Measurements from ENCODE around the gene TAL1. TPM values are rescaled to one million over a fixed set of nuclear protein-coding genes. Genes with fewer than 3 reads are reported as not detected.

Gene TAL1
- total and polyA plus RNA-seq, 2 of the 13 experiments (the other 11 are each of a cell fraction or from before 2014, with no cell fraction given), result 0.05 TPM; not detected in 1

DNA sequence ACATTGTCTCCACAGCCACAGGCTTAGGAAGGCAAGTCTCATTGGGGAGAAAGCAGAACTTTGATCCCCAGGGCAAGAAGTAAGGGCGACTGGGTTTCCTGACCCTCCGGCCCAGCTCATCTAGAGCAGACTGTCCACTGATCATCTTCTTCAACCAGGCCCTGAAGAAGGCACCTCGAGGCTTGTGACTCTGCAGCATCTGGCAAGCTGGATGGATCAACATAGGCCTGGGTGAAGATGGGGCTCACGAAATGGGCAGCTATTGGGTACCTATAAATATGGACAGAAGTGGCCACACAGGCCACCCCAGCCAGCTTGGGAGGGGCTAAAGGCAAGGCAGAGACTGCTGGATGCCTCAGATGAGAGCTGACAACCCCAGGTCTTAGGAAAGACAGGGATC lies 13.0 kb downstream of the TAL1 start:
- WGBS (ENCODE audit: low lambda C conversion rate), result 0% methylated on average over 2 of the region's 4 CpGs
- POLR2A ChIA-PET, result no interaction called here
- CTCF ChIA-PET (ENCODE audit: low intra/inter-chr PET ratio, low total read pairs), result no interaction called here

More for the DNA sequence above, 13.0 kb downstream of the TAL1 start:
- no peaks in the 10 kb centered on the region for H3K79me2 ChIP-seq (ENCODE audit: insufficient read depth, low read length)
- H4K20me1 ChIP-seq (ENCODE audit: insufficient read depth, low read length), result no peaks in the 10 kb centered on the region
- H3K36me3 ChIP-seq (replicated peaks in 1 of 2; ENCODE audit: control insufficient read depth in 1 of 2, insufficient read depth in 2 of 2, low read length in 2 of 2), result no peaks in the 10 kb centered on the region
- in situ Hi-C loops (cut with HindIII; ENCODE audit: extremely low pct_ligation_motif_present, low pct_unique_long_range_greater_than_20kb) (no loop called here), intact Hi-C loops (cut with micrococcal nuclease; ENCODE audit: unreplicated experiment) (no loop called here)
- peaks cover 0 to 56% of the 10 kb centered on the region in 2 experiments; a peak in 4 of 5 replicates for H3K27me3 ChIP-seq (ENCODE audit: control insufficient read depth in 1 of 2, insufficient read depth in 2 of 2, low read length in 2 of 2)
- DNase-seq (ENCODE audit: low spot score), result no peak
- H3K9ac ChIP-seq (ENCODE audit: insufficient read depth, low read depth, low read length), result no peak overlapping the region
- FAIRE-seq, result no peak
- H3K4me1 ChIP-seq (ENCODE audit: insufficient read depth, low read length), result peaks cover 31% of the 10 kb centered on the region
- no peaks in the 10 kb centered on the region for H3K9me3 ChIP-seq (ENCODE audit: low read length)
- no peak overlapping the region for H3K4me3 ChIP-seq (replicated peaks in 1 of 3; ENCODE audit: insufficient read depth in 1 of 3, low read depth in 2 of 3, low read length in 3 of 3)
- no peak overlapping the region for H3K27ac ChIP-seq (ENCODE audit: extremely low read length, insufficient read depth, low read length)
- no peak for ATAC-seq
- H3K4me2 ChIP-seq (ENCODE audit: low read depth, low read length), result no peak overlapping the region
- TF ChIP-seq, protein P1, sequence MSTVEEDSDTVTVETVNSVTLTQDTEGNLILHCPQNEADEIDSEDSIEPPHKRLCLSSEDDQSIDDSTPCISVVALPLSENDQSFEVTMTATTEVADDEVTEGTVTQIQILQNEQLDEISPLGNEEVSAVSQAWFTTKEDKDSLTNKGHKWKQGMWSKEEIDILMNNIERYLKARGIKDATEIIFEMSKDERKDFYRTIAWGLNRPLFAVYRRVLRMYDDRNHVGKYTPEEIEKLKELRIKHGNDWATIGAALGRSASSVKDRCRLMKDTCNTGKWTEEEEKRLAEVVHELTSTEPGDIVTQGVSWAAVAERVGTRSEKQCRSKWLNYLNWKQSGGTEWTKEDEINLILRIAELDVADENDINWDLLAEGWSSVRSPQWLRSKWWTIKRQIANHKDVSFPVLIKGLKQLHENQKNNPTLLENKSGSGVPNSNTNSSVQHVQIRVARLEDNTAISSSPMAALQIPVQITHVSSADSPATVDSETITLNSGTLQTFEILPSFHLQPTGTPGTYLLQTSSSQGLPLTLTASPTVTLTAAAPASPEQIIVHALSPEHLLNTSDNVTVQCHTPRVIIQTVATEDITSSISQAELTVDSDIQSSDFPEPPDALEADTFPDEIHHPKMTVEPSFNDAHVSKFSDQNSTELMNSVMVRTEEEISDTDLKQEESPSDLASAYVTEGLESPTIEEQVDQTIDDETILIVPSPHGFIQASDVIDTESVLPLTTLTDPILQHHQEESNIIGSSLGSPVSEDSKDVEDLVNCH (CRISPR knock-in tag; IDR thresholded peaks at IDR 0.05), result no peak
- TF ChIP-seq MTF1 (CRISPR knock-in tag; IDR thresholded peaks at IDR 0.05), result no peak
- TF ChIP-seq, protein P2, sequence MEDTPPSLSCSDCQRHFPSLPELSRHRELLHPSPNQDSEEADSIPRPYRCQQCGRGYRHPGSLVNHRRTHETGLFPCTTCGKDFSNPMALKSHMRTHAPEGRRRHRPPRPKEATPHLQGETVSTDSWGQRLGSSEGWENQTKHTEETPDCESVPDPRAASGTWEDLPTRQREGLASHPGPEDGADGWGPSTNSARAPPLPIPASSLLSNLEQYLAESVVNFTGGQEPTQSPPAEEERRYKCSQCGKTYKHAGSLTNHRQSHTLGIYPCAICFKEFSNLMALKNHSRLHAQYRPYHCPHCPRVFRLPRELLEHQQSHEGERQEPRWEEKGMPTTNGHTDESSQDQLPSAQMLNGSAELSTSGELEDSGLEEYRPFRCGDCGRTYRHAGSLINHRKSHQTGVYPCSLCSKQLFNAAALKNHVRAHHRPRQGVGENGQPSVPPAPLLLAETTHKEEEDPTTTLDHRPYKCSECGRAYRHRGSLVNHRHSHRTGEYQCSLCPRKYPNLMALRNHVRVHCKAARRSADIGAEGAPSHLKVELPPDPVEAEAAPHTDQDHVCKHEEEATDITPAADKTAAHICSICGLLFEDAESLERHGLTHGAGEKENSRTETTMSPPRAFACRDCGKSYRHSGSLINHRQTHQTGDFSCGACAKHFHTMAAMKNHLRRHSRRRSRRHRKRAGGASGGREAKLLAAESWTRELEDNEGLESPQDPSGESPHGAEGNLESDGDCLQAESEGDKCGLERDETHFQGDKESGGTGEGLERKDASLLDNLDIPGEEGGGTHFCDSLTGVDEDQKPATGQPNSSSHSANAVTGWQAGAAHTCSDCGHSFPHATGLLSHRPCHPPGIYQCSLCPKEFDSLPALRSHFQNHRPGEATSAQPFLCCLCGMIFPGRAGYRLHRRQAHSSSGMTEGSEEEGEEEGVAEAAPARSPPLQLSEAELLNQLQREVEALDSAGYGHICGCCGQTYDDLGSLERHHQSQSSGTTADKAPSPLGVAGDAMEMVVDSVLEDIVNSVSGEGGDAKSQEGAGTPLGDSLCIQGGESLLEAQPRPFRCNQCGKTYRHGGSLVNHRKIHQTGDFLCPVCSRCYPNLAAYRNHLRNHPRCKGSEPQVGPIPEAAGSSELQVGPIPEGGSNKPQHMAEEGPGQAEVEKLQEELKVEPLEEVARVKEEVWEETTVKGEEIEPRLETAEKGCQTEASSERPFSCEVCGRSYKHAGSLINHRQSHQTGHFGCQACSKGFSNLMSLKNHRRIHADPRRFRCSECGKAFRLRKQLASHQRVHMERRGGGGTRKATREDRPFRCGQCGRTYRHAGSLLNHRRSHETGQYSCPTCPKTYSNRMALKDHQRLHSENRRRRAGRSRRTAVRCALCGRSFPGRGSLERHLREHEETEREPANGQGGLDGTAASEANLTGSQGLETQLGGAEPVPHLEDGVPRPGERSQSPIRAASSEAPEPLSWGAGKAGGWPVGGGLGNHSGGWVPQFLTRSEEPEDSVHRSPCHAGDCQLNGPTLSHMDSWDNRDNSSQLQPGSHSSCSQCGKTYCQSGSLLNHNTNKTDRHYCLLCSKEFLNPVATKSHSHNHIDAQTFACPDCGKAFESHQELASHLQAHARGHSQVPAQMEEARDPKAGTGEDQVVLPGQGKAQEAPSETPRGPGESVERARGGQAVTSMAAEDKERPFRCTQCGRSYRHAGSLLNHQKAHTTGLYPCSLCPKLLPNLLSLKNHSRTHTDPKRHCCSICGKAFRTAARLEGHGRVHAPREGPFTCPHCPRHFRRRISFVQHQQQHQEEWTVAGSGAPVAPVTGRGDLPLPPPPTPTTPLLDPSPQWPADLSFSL (CRISPR knock-in tag; IDR thresholded peaks at IDR 0.05), result no peak
- no peak overlapping the region for H2AFZ ChIP-seq (ENCODE audit: low read length)
- no TSS peak for BruUV-seq (replicated peaks)
